ENCODE results near the gene NUTM2B. TPM values are rescaled to one million over a fixed set of nuclear protein-coding genes. Genes with fewer than 3 reads are reported as not detected.
"Not testable (repeated sequence)": the region's sequence is repeated elsewhere in the genome, so short reads cannot be mapped to it uniquely, and the experiment has no call there.

NUTM2B gene
- total RNA-seq, 1 donor from 2014 or later, result 1.0 TPM

DNA sequence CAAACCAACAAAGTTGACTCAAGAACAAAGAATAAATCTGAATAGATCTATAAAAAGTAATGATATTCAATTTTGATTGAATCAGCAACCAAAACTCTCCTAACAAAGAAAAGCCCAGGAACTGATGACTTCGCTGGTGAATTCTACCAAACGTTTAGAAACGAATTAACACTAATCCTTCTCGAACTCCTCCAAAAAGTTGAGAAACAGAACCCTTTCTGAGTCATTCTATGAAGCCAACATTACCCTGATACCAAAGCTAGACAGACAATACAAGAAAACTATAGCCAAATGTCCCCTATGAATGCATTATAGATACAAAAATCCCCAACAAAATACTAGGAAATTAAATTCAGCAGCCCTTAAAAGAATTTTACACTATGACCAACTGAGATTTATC lies 17.0 kb downstream of the NUTM2B start:
- ATAC-seq; DNase-seq (ENCODE audit: missing footprints); intact Hi-C loops (cut with DNase I): not testable (repeated sequence)

- DNase-seq (ENCODE audit: missing footprints); intact Hi-C loops (cut with DNase I); ATAC-seq: not testable (repeated sequence)
Observed at GRCh38 chr10:79726620-79727019, 23.6 kb downstream of the NUTM2B start.

DNA sequence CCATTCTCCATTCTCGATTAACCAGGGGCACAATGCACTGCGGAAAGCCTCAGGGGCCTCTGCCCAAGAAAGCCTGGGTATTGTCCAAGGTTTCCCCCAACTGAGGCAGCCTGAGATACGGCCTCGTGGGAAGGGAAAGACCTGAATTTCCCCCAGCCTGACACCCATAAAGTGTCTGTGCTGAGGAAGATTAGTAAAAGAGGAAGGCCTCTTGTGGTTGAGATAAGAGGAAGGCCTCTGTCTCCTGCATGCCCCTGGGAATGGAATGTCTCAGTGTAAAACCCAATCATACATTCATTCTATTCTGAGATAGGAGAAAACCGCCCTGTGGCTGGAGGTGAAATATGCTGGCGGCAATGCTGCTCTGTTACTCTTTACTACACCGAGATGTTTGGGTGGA lies 41.8 kb downstream of the NUTM2B start:
- DNase-seq (ENCODE audit: missing footprints); ATAC-seq; intact Hi-C loops (cut with DNase I): not testable (repeated sequence)

GRCh38 chr10:79748510-79748909 lies 45.5 kb downstream of the NUTM2B start:
- ATAC-seq; intact Hi-C loops (cut with DNase I); DNase-seq (ENCODE audit: missing footprints): not testable (repeated sequence)

DNA sequence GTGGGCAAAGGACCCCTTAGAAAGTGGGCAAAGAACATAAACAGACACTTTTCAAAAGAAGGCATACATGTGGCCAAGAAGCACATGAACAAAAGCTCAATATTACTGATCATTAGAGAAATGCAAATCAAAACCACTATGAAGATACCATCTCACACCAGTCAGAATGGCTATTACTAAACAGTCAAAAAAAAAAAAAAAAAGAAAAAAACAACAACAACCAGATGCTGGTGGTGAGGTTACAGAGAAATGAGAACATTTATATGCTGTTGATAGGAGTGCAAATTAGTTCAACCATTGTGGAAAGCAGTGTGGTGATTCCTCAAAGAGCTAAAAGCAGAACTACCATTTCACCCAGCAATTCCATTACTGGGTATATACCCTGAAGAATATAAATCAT lies 50.6 kb downstream of the NUTM2B start:
- DNase-seq (ENCODE audit: missing footprints); intact Hi-C loops (cut with DNase I); ATAC-seq: not testable (repeated sequence)

DNA sequence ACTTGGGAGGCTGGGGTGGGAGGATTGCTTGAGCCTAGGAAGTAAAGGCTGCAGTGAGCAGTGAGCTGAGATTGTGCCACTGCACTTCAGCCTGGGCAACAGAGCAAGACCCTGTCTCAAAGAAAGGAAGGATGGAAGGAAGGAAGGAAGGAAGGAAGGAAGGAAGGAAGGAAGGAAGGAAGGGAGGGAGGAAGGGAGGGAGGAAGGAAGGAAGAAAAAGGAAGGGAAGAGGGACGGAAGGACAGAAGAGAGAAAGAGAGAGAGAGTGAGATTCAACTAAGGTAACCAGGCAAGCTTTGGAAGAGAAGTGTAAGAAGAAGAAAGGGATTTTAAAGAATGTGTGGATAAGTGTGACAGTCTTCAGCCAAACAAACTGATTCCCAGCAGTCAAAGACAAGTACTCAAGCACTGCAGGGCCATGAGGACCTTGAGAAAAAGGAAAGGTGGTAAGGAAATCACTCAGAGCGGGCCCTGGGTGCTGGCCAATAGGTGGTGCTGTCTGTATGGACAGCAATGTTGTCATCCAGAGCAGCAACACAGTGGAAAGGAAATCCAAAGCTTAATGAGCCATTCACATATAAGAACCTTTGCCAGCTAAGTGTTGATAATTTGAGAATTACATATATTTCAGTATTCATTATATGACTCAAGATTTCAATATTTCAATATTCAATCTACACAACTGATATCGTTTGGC lies 55.4 kb downstream of the NUTM2B start:
- DNase-seq (ENCODE audit: missing footprints); ATAC-seq; intact Hi-C loops (cut with DNase I): not testable (repeated sequence)

Other genes starting within 250 kb of the NUTM2B start
- gene EIF5AL1, start 190.7 kb upstream of the NUTM2B start, total RNA-seq, result 0.05 TPM
- gene SFTPA2, start 142.8 kb upstream of the NUTM2B start, total RNA-seq, result 0.51 TPM
- 0.24 TPM for gene SFTPA1, start 92.3 kb upstream of the NUTM2B start, total RNA-seq
- not detected for gene NUTM2E, start 123.5 kb downstream of the NUTM2B start, total RNA-seq
- 0.43 TPM for gene SFTPD, start 245.9 kb downstream of the NUTM2B start, total RNA-seq